AG04449 (cell line): ENCODE measurements around the gene GALNT1.

Source experiments
- CTCF ChIA-PET: fragments of 350-600 bp; formaldehyde crosslinking; extraction: SDS; loops from one replicate; lab custom pipeline; 2021; ENCODE audit warnings: antibody characterized with exemption; lab: Yijun Ruan, JAX
- POLR2A ChIA-PET: fragments of 400-600, 350-600 bp; formaldehyde crosslinking; extraction: SDS; loops from one replicate; lab custom pipeline; 2020; ENCODE audit warnings: antibody characterized with exemption, inconsistent platforms; lab: Yijun Ruan, JAX
- DNase-seq: peaks from one replicate; pipeline ENCODE4 v3.0.0-alpha.2; 2010; ENCODE audit warnings: low read depth, low spot score
- H3K4me3 ChIP-seq: 2 replicates; pipeline ENCODE4 v1.5.1; 2011; ENCODE audit warnings: low read depth, mild to moderate bottlenecking, control low read depth, low read length
- CTCF ChIP-seq: IDR thresholded peaks from one replicate; pipeline ENCODE4 v1.5.1; 2011; ENCODE audit warnings: mild to moderate bottlenecking, moderate library complexity, low read length, control low read depth, inconsistent platforms; ENCODE audit not compliant: insufficient read depth; ENCODE audit errors: missing control alignments

GALNT1 gene

GRCh38 chr18:35689728-35690127 is 108.2 kb downstream of the GALNT1 start:
- ChIA-PET CTCF (no interaction called here), POLR2A (interaction anchor here (0.7 kb wide), 1 partner anchor 243 kb away, joined by 3 read pairs; no protein-coding TSS in a partner anchor)
- no peak for TF ChIP-seq CTCF
- no peak overlapping the region for H3K4me3 ChIP-seq
- no peak for DNase-seq

- ChIA-PET CTCF (no interaction called here), POLR2A (no interaction called here)
- no peak overlapping the region for H3K4me3 ChIP-seq
- TF ChIP-seq CTCF: no peak
- DNase-seq: no peak
These were observed 110.1 kb downstream of the GALNT1 start for GRCh38 chr18:35691625-35692024.

- no peak for DNase-seq
- ChIA-PET CTCF (no interaction called here), POLR2A (no interaction called here)
- H3K4me3 ChIP-seq: no peak overlapping the region
- TF ChIP-seq CTCF: no peak
These were observed 111.3 kb downstream of the GALNT1 start for GRCh38 chr18:35692866-35693265.

- ChIA-PET CTCF (no interaction called here), POLR2A (no interaction called here)
- DNase-seq: no peak
These were observed 112.3 kb downstream of the GALNT1 start for GRCh38 chr18:35693829-35694228.

GRCh38 chr18:35694808-35695207 is 113.3 kb downstream of the GALNT1 start:
- CTCF ChIA-PET: no interaction called here
- POLR2A ChIA-PET: interaction anchor here (0.7 kb wide), 1 partner anchor 8 kb away, joined by 3 read pairs; no protein-coding TSS in a partner anchor
- DNase-seq: no peak
- no peak for TF ChIP-seq CTCF
- H3K4me3 ChIP-seq: no peak overlapping the region

More at GRCh38 chr18:35693829-35694228, 112.3 kb downstream of the GALNT1 start:
- no peak for TF ChIP-seq CTCF
- no peak overlapping the region for H3K4me3 ChIP-seq

- no peak overlapping the region for H3K4me3 ChIP-seq
- ChIA-PET POLR2A (no interaction called here), CTCF (no interaction called here)
- no peak for DNase-seq
- TF ChIP-seq CTCF: no peak
These were observed 113.8 kb downstream of the GALNT1 start for GRCh38 chr18:35695384-35695783.
